DLD1 (cell line): ENCODE results near the gene FYN.

Experiments used
- in situ Hi-C: cut with HindIII; loops from 2 replicates; pipeline ENCODE4 v1.10.0; 2017; ENCODE audit warnings: low sequenced_read_pairs

The FYN gene

GRCh38 chr6:111772381-111772780, 100.9 kb downstream of the FYN start:
- in situ Hi-C loops, result no loop called here

- in situ Hi-C loops, result no loop called here
These were observed 101.6 kb downstream of the FYN start for GRCh38 chr6:111771629-111772028.

GRCh38 chr6:111771094-111771432, 102.2 kb downstream of the FYN start:
- in situ Hi-C loops, result no loop called here

- in situ Hi-C loops, result no loop called here
These were observed 102.8 kb downstream of the FYN start for GRCh38 chr6:111770263-111771093.

GRCh38 chr6:111769365-111770152, 103.7 kb downstream of the FYN start:
- in situ Hi-C loops, result no loop called here

GRCh38 chr6:111768431-111768770, 104.9 kb downstream of the FYN start:
- in situ Hi-C loops, result no loop called here

GRCh38 chr6:111767752-111768430, 105.4 kb downstream of the FYN start:
- in situ Hi-C loops, result no loop called here

- in situ Hi-C loops, result no loop called here
These were observed 106.9 kb downstream of the FYN start for GRCh38 chr6:111766201-111766857.

GRCh38 chr6:111765763-111766162, 107.5 kb downstream of the FYN start:
- in situ Hi-C loops, result no loop called here

- in situ Hi-C loops, result no loop called here
These were observed 108.7 kb downstream of the FYN start for GRCh38 chr6:111764238-111765175.

GRCh38 chr6:111763381-111763780, 109.9 kb downstream of the FYN start:
- in situ Hi-C loops, result no loop called here

GRCh38 chr6:111761783-111762312, 111.4 kb downstream of the FYN start:
- in situ Hi-C loops, result no loop called here

GRCh38 chr6:111761212-111761611, 112.0 kb downstream of the FYN start:
- in situ Hi-C loops, result no loop called here

- in situ Hi-C loops, result no loop called here
These were observed 113.1 kb downstream of the FYN start for GRCh38 chr6:111759836-111760785.

GRCh38 chr6:111759331-111759835, 113.9 kb downstream of the FYN start:
- in situ Hi-C loops, result no loop called here

GRCh38 chr6:111758608-111759329, 114.5 kb downstream of the FYN start:
- in situ Hi-C loops, result no loop called here

GRCh38 chr6:111757342-111757741, 115.9 kb downstream of the FYN start:
- in situ Hi-C loops, result no loop called here

- in situ Hi-C loops, result no loop called here
These were observed 118.8 kb downstream of the FYN start for GRCh38 chr6:111754423-111754822.
